K562 (cell line): ENCODE data around the gene DMRT2. TPM values are rescaled to one million over a fixed set of nuclear protein-coding genes. Genes with fewer than 3 reads are reported as not detected.

Experiments used
- CBX1 ChIP-seq: sonication (generic); IDR thresholded peaks from 2 replicates; pipeline ENCODE4 v1.6.1; 2016; ENCODE audit warnings: antibody characterized with exemption, low read depth, mild to moderate bottlenecking
- DNMT1 ChIP-seq: fragments of 450-650 bp; IDR thresholded peaks from 2 replicates; pipeline ENCODE4 v1.6.1; 2016; ENCODE audit warnings: antibody characterized with exemption, mild to moderate bottlenecking
- KLF10 ChIP-seq: fragments of 250-450 bp; sonication (Bioruptor Pico); IDR thresholded peaks from 2 replicates; pipeline ENCODE4 v1.6.1; 2021; ENCODE audit warnings: matching md5 sums
- RERE ChIP-seq: sonication (generic); formaldehyde crosslinking; IDR thresholded peaks from 2 replicates; pipeline ENCODE4 v1.8.0; 2023; ENCODE audit warnings: missing genetic modification reagents, mild to moderate bottlenecking, borderline replicate concordance
- ZBTB34 ChIP-seq: fragments of 250-450 bp; sonication (Bioruptor Pico); IDR thresholded peaks from 2 replicates; pipeline ENCODE4 v1.8.0; 2021; ENCODE audit warnings: mild to moderate bottlenecking, moderate library complexity
- ZNF764 ChIP-seq: fragments of 250-450 bp; sonication (Bioruptor Pico); IDR thresholded peaks from 2 replicates; pipeline ENCODE4 v1.4.0; 2020; ENCODE audit warnings: low read depth, mild to moderate bottlenecking, moderate library complexity
- polyA plus RNA-seq, 8 experiments: library from polyadenylated mRNA; depleted of rRNA in 4 of 8; stranded (reverse) in 5 of 8; unstranded in 3 of 8; fragments of >200 nt; fragmentation: Nextera tagmentation in 2 of 8; fragmentation: Illumina TruSeq in 1 of 8; extraction: Ambion mirVana in 2 of 8; extraction: Trizol in 1 of 8; gene quantifications; 2 replicates each; pipeline versions ENCODE4 v1.2.1 to v1.2.3, GENCODE V29; 2011 to 2014; ENCODE audit warnings: inconsistent platforms in 1 of 8, missing spikeins in 1 of 8
- total RNA-seq, 7 experiments: library from RNA; depleted of rRNA in 6 of 7; stranded (reverse); fragments of >200 nt in 6 of 7; fragmentation: Illumina TruSeq in 2 of 7; extraction: Trizol in 2 of 7; gene quantifications; 2 replicates each; pipeline versions ENCODE4 v1.2.1 to v1.2.3, GENCODE V29; 2011 to 2021; ENCODE audit warnings: low replicate concordance in 1 of 7
- TF ChIP-seq, protein P1 (sequence below): fragments of 450-650 bp; IDR thresholded peaks from 2 replicates; pipeline ENCODE4 v1.6.1; 2016
- TF ChIP-seq, protein P2 (sequence below): IDR thresholded peaks from 2 replicates; pipeline ENCODE4 v1.6.1; 2012; ENCODE audit warnings: low read depth, low read length, improper control_type of control experiment, borderline replicate concordance
- TF ChIP-seq, protein P3 (sequence below): fragments of 450-650 bp; IDR thresholded peaks from 2 replicates; pipeline ENCODE4 v1.6.1; 2016; ENCODE audit warnings: mild to moderate bottlenecking

DMRT2 gene
- total and polyA plus RNA-seq, 9 of the 15 experiments (the other 6 are each of a cell fraction or from before 2014, with no cell fraction given): not detected

- TF ChIP-seq, protein P1, sequence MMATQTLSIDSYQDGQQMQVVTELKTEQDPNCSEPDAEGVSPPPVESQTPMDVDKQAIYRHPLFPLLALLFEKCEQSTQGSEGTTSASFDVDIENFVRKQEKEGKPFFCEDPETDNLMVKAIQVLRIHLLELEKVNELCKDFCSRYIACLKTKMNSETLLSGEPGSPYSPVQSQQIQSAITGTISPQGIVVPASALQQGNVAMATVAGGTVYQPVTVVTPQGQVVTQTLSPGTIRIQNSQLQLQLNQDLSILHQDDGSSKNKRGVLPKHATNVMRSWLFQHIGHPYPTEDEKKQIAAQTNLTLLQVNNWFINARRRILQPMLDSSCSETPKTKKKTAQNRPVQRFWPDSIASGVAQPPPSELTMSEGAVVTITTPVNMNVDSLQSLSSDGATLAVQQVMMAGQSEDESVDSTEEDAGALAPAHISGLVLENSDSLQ: no peak
- TF ChIP-seq, protein P2, sequence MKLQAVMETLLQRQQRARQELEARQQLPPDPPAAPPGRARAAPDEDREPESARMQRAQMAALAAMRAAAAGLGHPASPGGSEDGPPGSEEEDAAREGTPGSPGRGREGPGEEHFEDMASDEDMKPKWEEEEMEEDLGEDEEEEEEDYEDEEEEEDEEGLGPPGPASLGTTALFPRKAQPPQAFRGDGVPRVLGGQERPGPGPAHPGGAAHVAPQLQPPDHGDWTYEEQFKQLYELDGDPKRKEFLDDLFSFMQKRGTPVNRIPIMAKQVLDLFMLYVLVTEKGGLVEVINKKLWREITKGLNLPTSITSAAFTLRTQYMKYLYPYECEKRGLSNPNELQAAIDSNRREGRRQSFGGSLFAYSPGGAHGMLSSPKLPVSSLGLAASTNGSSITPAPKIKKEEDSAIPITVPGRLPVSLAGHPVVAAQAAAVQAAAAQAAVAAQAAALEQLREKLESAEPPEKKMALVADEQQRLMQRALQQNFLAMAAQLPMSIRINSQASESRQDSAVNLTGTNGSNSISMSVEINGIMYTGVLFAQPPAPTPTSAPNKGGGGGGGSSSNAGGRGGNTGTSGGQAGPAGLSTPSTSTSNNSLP: no peak
- TF ChIP-seq ZNF764 (CRISPR knock-in tag) (no peak), CBX1 (no peak), ZBTB34 (CRISPR knock-in tag) (no peak), DNMT1 (no peak), KLF10 (CRISPR knock-in tag) (no peak), RERE (CRISPR knock-in tag) (no peak)
- TF ChIP-seq, protein P3, sequence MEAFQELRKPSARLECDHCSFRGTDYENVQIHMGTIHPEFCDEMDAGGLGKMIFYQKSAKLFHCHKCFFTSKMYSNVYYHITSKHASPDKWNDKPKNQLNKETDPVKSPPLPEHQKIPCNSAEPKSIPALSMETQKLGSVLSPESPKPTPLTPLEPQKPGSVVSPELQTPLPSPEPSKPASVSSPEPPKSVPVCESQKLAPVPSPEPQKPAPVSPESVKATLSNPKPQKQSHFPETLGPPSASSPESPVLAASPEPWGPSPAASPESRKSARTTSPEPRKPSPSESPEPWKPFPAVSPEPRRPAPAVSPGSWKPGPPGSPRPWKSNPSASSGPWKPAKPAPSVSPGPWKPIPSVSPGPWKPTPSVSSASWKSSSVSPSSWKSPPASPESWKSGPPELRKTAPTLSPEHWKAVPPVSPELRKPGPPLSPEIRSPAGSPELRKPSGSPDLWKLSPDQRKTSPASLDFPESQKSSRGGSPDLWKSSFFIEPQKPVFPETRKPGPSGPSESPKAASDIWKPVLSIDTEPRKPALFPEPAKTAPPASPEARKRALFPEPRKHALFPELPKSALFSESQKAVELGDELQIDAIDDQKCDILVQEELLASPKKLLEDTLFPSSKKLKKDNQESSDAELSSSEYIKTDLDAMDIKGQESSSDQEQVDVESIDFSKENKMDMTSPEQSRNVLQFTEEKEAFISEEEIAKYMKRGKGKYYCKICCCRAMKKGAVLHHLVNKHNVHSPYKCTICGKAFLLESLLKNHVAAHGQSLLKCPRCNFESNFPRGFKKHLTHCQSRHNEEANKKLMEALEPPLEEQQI: no peak
Measured at GRCh38 chr9:1071730-1072129, 21.6 kb downstream of the DMRT2 start (continued).
